GM06990 (cell line): ENCODE results near the gene SPATA22.
"Not testable (repeated sequence)": the region's sequence is repeated elsewhere in the genome, so short reads cannot be mapped to it uniquely, and the experiment has no call there.

Experiments used
- DNase-seq: peaks from one replicate; pipeline ENCODE4 v3.0.0-alpha.2; 2011; ENCODE audit not compliant: insufficient read length; ENCODE audit errors: extremely low read depth
- H3K27me3 ChIP-seq: replicated peaks from 2 replicates; pipeline ENCODE4 v1.6.0; 2011; ENCODE audit warnings: low read length; ENCODE audit not compliant: control insufficient read depth, insufficient read depth
- H3K36me3 ChIP-seq: 2 replicates; pipeline ENCODE4 v1.5.1; 2011; ENCODE audit warnings: low read length; ENCODE audit not compliant: control insufficient read depth, insufficient read depth
- H3K4me3 ChIP-seq: replicated peaks from 2 replicates; pipeline ENCODE4 v1.5.1; 2011; ENCODE audit warnings: low read depth, mild to moderate bottlenecking, control low read depth, low read length
- CTCF ChIP-seq: IDR thresholded peaks from 2 replicates; pipeline ENCODE4 v1.5.1; 2011; ENCODE audit warnings: low read length, control low read depth, mild to moderate bottlenecking, inconsistent platforms; ENCODE audit not compliant: insufficient read depth, poor library complexity, severe bottlenecking

Gene SPATA22

GRCh38 chr17:3433741-3434140, 37.9 kb downstream of the SPATA22 start, which contains the start of gene OR1E2:
OR1E2 (minus strand) TSS chr17:3433841; CDS start chr17:3433841, 0 bp downstream.
- H3K27me3 ChIP-seq: no peaks in the 10 kb centered on the region
- no peaks in the 10 kb centered on the region for H3K36me3 ChIP-seq
- no peak within 1 kb of the TSS for H3K4me3 ChIP-seq
- DNase-seq: no peak
- TF ChIP-seq CTCF: no peak

- DNase-seq, H3K27me3 ChIP-seq, H3K4me3 ChIP-seq, H3K36me3 ChIP-seq: not testable (repeated sequence)
Observed at GRCh38 chr17:3433215-3433614, 38.4 kb downstream of the SPATA22 start.

- Histone ChIP-seq H3K27me3 (no peaks in the 10 kb centered on the region), H3K36me3 (no peaks in the 10 kb centered on the region), H3K4me3 (no peak overlapping the region)
- DNase-seq: no peak
- TF ChIP-seq CTCF: no peak
Observed at GRCh38 chr17:3418222-3418621, 53.4 kb downstream of the SPATA22 start.

GRCh38 chr17:3415610-3416009, 56.0 kb downstream of the SPATA22 start:
- TF ChIP-seq CTCF: no peak
- H3K4me3 ChIP-seq: no peak overlapping the region
- H3K27me3 ChIP-seq: no peaks in the 10 kb centered on the region
- no peaks in the 10 kb centered on the region for H3K36me3 ChIP-seq
- DNase-seq: no peak

GRCh38 chr17:3412216-3412615, 59.4 kb downstream of the SPATA22 start:
- not testable (repeated sequence) for H3K36me3 ChIP-seq, H3K27me3 ChIP-seq, H3K4me3 ChIP-seq, DNase-seq

- Histone ChIP-seq H3K36me3 (no peaks in the 10 kb centered on the region), H3K27me3 (no peaks in the 10 kb centered on the region), H3K4me3 (no peak within 1 kb of the TSS)
- no peak for TF ChIP-seq CTCF
- DNase-seq: no peak
Observed at GRCh38 chr17:3411070-3411469, 60.5 kb downstream of the SPATA22 start, which contains the start of gene OR3A3. OR3A3 (plus strand) TSS chr17:3411370.

GRCh38 chr17:3403856-3404255, 67.8 kb downstream of the SPATA22 start:
- H3K36me3 ChIP-seq, H3K27me3 ChIP-seq, H3K4me3 ChIP-seq, DNase-seq: not testable (repeated sequence)
